Esophagus muscularis mucosa (tissue), 3 donors: ENCODE measurements around the gene PPM1B.

Source experiments
- POLR2A ChIP-seq: fragments of 450-650 bp; IDR thresholded peaks from one replicate; pipeline ENCODE4 v1.6.1; 2017; ENCODE audit warnings: antibody characterized with exemption, moderate library complexity, mild to moderate bottlenecking, low read depth
- POLR2AphosphoS5 ChIP-seq, 2 donors: sonication (generic); formaldehyde crosslinking; IDR thresholded peaks; one replicate each; pipeline ENCODE4 v1.6.1; 2017; ENCODE audit warnings: antibody characterized with exemption in 2 of 2
- TF ChIP-seq, protein P1 (sequence below), 3 experiments: fragments of 200-600 bp in 2 of 3; fragments of 450-650 bp in 1 of 3; sonication (generic) in 2 of 3; IDR thresholded peaks; one replicate each; pipeline ENCODE4 v1.5.1; 2017 to 2019; ENCODE audit warnings: antibody characterized with exemption in 3 of 3, mild to moderate bottlenecking in 2 of 3, moderate library complexity in 1 of 3

DNA sequence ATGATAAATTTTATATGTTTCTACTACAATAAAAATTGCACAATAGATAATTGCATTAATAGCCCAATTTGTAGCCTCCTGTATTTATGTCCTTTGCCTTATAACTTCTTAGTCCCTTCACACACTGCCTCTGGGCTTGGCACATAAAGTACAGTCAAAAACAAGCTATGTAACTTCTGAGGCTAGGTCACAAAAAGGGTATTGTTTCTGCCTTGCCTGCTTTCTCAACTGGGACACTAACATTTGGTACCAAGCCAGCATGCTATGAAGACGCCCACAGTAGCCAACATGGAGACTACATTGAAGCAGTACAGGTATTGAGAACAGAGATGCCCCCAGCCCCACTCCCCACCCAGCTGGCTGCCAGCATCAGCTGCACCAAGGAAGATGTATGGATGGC, 101.2 kb downstream of the PPM1B start:
- TF ChIP-seq, protein P1, sequence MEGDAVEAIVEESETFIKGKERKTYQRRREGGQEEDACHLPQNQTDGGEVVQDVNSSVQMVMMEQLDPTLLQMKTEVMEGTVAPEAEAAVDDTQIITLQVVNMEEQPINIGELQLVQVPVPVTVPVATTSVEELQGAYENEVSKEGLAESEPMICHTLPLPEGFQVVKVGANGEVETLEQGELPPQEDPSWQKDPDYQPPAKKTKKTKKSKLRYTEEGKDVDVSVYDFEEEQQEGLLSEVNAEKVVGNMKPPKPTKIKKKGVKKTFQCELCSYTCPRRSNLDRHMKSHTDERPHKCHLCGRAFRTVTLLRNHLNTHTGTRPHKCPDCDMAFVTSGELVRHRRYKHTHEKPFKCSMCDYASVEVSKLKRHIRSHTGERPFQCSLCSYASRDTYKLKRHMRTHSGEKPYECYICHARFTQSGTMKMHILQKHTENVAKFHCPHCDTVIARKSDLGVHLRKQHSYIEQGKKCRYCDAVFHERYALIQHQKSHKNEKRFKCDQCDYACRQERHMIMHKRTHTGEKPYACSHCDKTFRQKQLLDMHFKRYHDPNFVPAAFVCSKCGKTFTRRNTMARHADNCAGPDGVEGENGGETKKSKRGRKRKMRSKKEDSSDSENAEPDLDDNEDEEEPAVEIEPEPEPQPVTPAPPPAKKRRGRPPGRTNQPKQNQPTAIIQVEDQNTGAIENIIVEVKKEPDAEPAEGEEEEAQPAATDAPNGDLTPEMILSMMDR (IDR thresholded peaks at IDR 0.05), result no peak
- TF ChIP-seq POLR2AphosphoS5 (IDR thresholded peaks at IDR 0.05) (no peak), POLR2A (no peak)
